Stomach (tissue), 4 donors: Measurements from ENCODE around the gene F5.

Experiments
- CTCF ChIP-seq, 7 experiments: fragments of 450-650 bp in 4 of 7; fragments of 200-600 bp in 3 of 7; sonication (generic) in 3 of 7; IDR thresholded peaks; one replicate each; pipeline ENCODE4 v1.5.1; 2016 to 2019; ENCODE audit warnings: antibody characterized with exemption in 7 of 7, control low read depth in 2 of 7, mild to moderate bottlenecking in 1 of 7
- POLR2AphosphoS5 ChIP-seq, 3 donors: sonication (generic); formaldehyde crosslinking; IDR thresholded peaks; one replicate each; pipeline ENCODE4 v1.6.1; 2016; ENCODE audit warnings: antibody characterized with exemption in 3 of 3

GRCh38 chr1:169523904-169524303 lies 62.4 kb downstream of the F5 start:
- TF ChIP-seq CTCF (IDR thresholded peaks at IDR 0.05) = no peak
- no peak for TF ChIP-seq POLR2AphosphoS5 (IDR thresholded peaks at IDR 0.05)
